Mesenchymal stem cell (in vitro differentiated cells and primary cell): Measurements from ENCODE around the gene MRPL11.
"Not testable (repeated sequence)": the region's sequence is repeated elsewhere in the genome, so short reads cannot be mapped to it uniquely, and the experiment has no call there.

Experiments
- DNase-seq: peaks from one replicate; pipeline ENCODE4 v3.0.0-alpha.2; 2013
- H2AFZ ChIP-seq: one replicate; pipeline ENCODE4 v1.6.1; 2013; ENCODE audit warnings: low read depth, mild to moderate bottlenecking, control low read depth, inconsistent platforms, low read length, moderate library complexity
- H2AK5ac ChIP-seq: 2 replicates; pipeline ENCODE4 v1.6.1; 2013; ENCODE audit warnings: low read length, moderate library complexity, mild to moderate bottlenecking, inconsistent platforms; ENCODE audit not compliant: severe bottlenecking
- H2BK120ac ChIP-seq: one replicate; pipeline ENCODE4 v1.6.1; 2013; ENCODE audit warnings: low read depth, mild to moderate bottlenecking, inconsistent platforms, low read length, moderate library complexity
- H2BK12ac ChIP-seq, 2 experiments: one replicate each; pipeline ENCODE4 v1.6.1; 2013; ENCODE audit warnings: inconsistent platforms in 2 of 2, low read length in 2 of 2, mild to moderate bottlenecking in 2 of 2, moderate library complexity in 2 of 2, control low read depth in 1 of 2
- H2BK15ac ChIP-seq: one replicate; pipeline ENCODE4 v1.6.1; 2013; ENCODE audit warnings: mild to moderate bottlenecking, low read depth, inconsistent platforms; ENCODE audit not compliant: poor library complexity, severe bottlenecking
- H2BK5ac ChIP-seq: 2 replicates; pipeline ENCODE4 v1.6.1; 2013; ENCODE audit warnings: low read depth, mild to moderate bottlenecking, low read length, control low read depth, inconsistent platforms; ENCODE audit not compliant: poor library complexity, severe bottlenecking
- H3K14ac ChIP-seq, 2 experiments: one replicate each; pipeline ENCODE4 v1.6.1; 2013; ENCODE audit warnings: inconsistent platforms in 2 of 2, low read length in 2 of 2, control low read depth in 1 of 2, mild to moderate bottlenecking in 1 of 2, moderate library complexity in 1 of 2
- H3K18ac ChIP-seq, 2 experiments: one replicate each; pipeline ENCODE4 v1.6.1; 2013; ENCODE audit warnings: inconsistent platforms in 2 of 2, low read length in 2 of 2, control low read depth in 1 of 2, low read depth in 1 of 2, mild to moderate bottlenecking in 1 of 2
- H3K23ac ChIP-seq, 2 experiments: one replicate each; pipeline ENCODE4 v1.6.1; 2013; ENCODE audit warnings: inconsistent platforms in 2 of 2, low read length in 2 of 2, mild to moderate bottlenecking in 2 of 2, moderate library complexity in 2 of 2, control low read depth in 1 of 2
- H3K27ac ChIP-seq: 2 replicates; pipeline ENCODE4 v1.5.1; 2013; ENCODE audit warnings: mild to moderate bottlenecking, moderate library complexity, low read length, control low read depth, inconsistent platforms; ENCODE audit not compliant: poor library complexity, severe bottlenecking
- H3K27me3 ChIP-seq, 2 experiments: 2 replicates each; pipeline versions ENCODE4 v1.6.1 to v1.7.0; 2013; ENCODE audit warnings: low read length in 2 of 2, mild to moderate bottlenecking in 2 of 2, moderate library complexity in 2 of 2, control low read depth in 1 of 2, inconsistent platforms in 1 of 2; ENCODE audit not compliant: control insufficient read depth in 1 of 2, insufficient read depth in 1 of 2
- H3K36me3 ChIP-seq, 2 experiments: 2 replicates each; pipeline versions ENCODE4 v1.6.1 to v1.7.0; 2013; ENCODE audit warnings: low read length in 2 of 2, control low read depth in 1 of 2, inconsistent platforms in 1 of 2, low read depth in 1 of 2, mild to moderate bottlenecking in 1 of 2; ENCODE audit not compliant: insufficient read depth in 2 of 2, control insufficient read depth in 1 of 2
- H3K4ac ChIP-seq, 2 experiments: one replicate each; pipeline ENCODE4 v1.6.1; 2013; ENCODE audit warnings: inconsistent platforms in 2 of 2, low read length in 2 of 2, mild to moderate bottlenecking in 2 of 2, moderate library complexity in 2 of 2, control low read depth in 1 of 2, low read depth in 1 of 2
- H3K4me1 ChIP-seq: 2 replicates; pipeline ENCODE4 v1.6.1; 2013; ENCODE audit warnings: low read depth, low read length, control low read depth; ENCODE audit not compliant: control insufficient read depth, insufficient read depth
- H3K4me2 ChIP-seq: 2 replicates; pipeline ENCODE4 v1.6.1; 2013; ENCODE audit warnings: low read length, mild to moderate bottlenecking, inconsistent platforms; ENCODE audit not compliant: poor library complexity, severe bottlenecking
- H3K4me3 ChIP-seq, 2 experiments: 2 replicates each; pipeline versions ENCODE4 v1.5.1 to v1.7.0; 2013; ENCODE audit warnings: low read length in 2 of 2, mild to moderate bottlenecking in 2 of 2, control low read depth in 1 of 2, low read depth in 1 of 2; ENCODE audit not compliant: insufficient read depth in 1 of 2
- H3K79me1 ChIP-seq: replicated peaks from 2 replicates; pipeline ENCODE4 v1.6.1; 2013; ENCODE audit warnings: mild to moderate bottlenecking, control low read depth, low read length, inconsistent platforms; ENCODE audit not compliant: poor library complexity, severe bottlenecking
- H3K9ac ChIP-seq: 2 replicates; pipeline ENCODE4 v1.7.0; 2013; ENCODE audit warnings: mild to moderate bottlenecking, low read length, moderate library complexity
- H3K9me3 ChIP-seq: 2 replicates; pipeline ENCODE4 v1.7.0; 2013; ENCODE audit warnings: mild to moderate bottlenecking, low read length; ENCODE audit not compliant: control insufficient read depth
- H4K8ac ChIP-seq: one replicate; pipeline ENCODE4 v1.6.1; 2013; ENCODE audit warnings: inconsistent platforms, mild to moderate bottlenecking, low read length, moderate library complexity
- H4K91ac ChIP-seq: one replicate; pipeline ENCODE4 v1.6.1; 2013; ENCODE audit warnings: mild to moderate bottlenecking, low read length, inconsistent platforms
- WGBS: methylation state at CpG from one replicate; pipeline ENCODE4 v1.1.7; 2013; ENCODE audit warnings: mixed read lengths; 5-methylcytosine and 5-hydroxymethylcytosine counted together

Gene MRPL11

DNA sequence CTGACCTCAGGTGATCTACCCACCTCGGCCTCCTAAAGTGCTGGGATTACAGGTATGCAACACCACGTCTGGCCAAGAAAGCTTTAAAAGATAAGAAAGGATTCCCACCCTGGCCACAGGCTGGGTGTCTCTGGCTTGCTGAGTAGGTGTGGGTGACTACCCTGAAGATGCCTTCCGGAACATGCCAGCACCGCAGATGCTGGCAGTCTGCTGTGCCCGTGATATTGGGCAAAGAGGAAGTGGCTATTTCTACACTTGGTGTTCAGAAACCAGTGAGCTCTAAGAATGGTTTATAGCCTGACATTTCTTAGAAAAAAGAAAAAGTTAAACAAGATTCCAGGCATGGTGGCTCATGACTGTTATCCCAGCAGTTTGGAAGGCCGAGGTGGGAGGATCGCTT is 6.1 kb downstream of the MRPL11 start:
- no peak overlapping the region for H4K8ac ChIP-seq
- no peak overlapping the region for H2BK120ac ChIP-seq
- H3K4me1 ChIP-seq: no peaks in the 10 kb centered on the region
- H2BK12ac ChIP-seq: no peak overlapping the region
- H2AK5ac ChIP-seq: no peak overlapping the region
- no peak overlapping the region for H3K18ac ChIP-seq
- no peak overlapping the region for H2BK5ac ChIP-seq
- peaks cover 8% of the 10 kb centered on the region for H3K79me1 ChIP-seq
- 92% methylated on average over 5 of the region's 7 CpGs for WGBS
- no peak overlapping the region for H3K4ac ChIP-seq
- no peaks in the 10 kb centered on the region for H3K27me3 ChIP-seq
- H3K23ac ChIP-seq: no peak overlapping the region
- H2AFZ ChIP-seq: no peak overlapping the region
- H3K14ac ChIP-seq: no peak overlapping the region
- H4K91ac ChIP-seq: no peak overlapping the region
- no peak overlapping the region for H3K4me2 ChIP-seq
- no peak overlapping the region for H3K27ac ChIP-seq
- H3K9me3 ChIP-seq: no peaks in the 10 kb centered on the region
- no peak overlapping the region for H3K4me3 ChIP-seq
- H3K9ac ChIP-seq: no peak overlapping the region
- DNase-seq: no peak
- peaks cover 19 to 38% of the 10 kb centered on the region in 2 experiments for H3K36me3 ChIP-seq
- H2BK15ac ChIP-seq: no peak overlapping the region

DNA sequence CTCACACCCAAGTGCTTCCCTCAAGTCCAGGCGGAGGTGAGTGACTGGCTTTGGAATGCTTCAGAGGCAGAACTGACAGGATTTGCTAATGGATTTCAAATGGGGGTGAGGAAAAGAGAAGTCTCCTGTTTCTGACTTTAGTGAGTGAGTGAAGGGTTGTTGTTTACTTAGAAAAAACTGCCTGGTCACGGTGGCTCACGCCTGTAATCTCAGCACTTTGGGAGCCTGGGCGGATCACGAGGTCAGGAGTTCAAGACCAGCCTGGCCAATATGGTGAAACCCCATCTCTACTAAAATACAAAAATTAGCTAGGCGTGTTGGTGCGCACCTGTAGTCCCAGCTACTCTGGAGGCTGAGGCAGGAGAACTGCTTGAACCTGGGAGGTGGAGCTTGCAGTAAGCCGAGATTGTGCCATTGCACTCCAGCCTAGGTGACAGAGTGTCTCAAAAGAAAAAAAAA is 6.7 kb downstream of the MRPL11 start:
- not testable (repeated sequence) for H3K23ac ChIP-seq, H2AK5ac ChIP-seq, H3K14ac ChIP-seq, H2BK15ac ChIP-seq, H4K91ac ChIP-seq, H3K27ac ChIP-seq, DNase-seq, H3K18ac ChIP-seq, H3K4me2 ChIP-seq, H3K9ac ChIP-seq, H4K8ac ChIP-seq, H2BK12ac ChIP-seq, H3K9me3 ChIP-seq, H3K4ac ChIP-seq, H3K4me3 ChIP-seq, H3K27me3 ChIP-seq, H3K4me1 ChIP-seq, H3K79me1 ChIP-seq, H2BK5ac ChIP-seq, H2AFZ ChIP-seq, H2BK120ac ChIP-seq
- H3K36me3 ChIP-seq: peaks cover 16 to 36% of the 10 kb centered on the region in 2 experiments
- WGBS: 93% methylated on average over 7 of the region's 8 CpGs

DNA sequence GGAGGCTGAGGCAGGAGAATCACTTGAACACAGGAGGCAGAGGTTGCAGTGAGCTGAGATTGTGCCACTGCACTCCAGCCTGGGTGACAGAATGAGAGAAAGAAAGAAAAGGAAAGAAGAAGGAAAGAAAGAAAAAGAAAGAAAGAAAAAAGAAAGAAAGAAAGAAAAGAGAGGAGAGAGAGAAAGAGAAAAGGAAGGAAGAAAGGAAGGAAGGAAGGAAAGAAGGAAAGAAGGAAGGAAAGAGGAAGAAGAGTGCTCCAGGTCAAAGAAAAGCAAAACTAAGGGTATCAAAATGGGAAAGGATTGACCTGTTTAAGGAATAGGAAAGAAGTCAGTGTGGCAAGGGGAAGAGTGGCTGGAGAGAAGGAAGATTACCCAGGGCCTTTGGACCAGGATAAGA is 7.4 kb downstream of the MRPL11 start:
- H3K36me3 ChIP-seq: peaks cover 11 to 30% of the 10 kb centered on the region in 2 experiments
- H3K27me3 ChIP-seq, H2BK5ac ChIP-seq, H2AK5ac ChIP-seq, H3K23ac ChIP-seq, H3K14ac ChIP-seq, H3K9me3 ChIP-seq, H3K27ac ChIP-seq, DNase-seq, H3K18ac ChIP-seq, H2AFZ ChIP-seq, H3K4me1 ChIP-seq, H4K8ac ChIP-seq, H3K4me3 ChIP-seq, H2BK120ac ChIP-seq, H3K4me2 ChIP-seq, H4K91ac ChIP-seq, H2BK15ac ChIP-seq, H3K9ac ChIP-seq, H2BK12ac ChIP-seq, H3K4ac ChIP-seq, H3K79me1 ChIP-seq: not testable (repeated sequence)

DNA sequence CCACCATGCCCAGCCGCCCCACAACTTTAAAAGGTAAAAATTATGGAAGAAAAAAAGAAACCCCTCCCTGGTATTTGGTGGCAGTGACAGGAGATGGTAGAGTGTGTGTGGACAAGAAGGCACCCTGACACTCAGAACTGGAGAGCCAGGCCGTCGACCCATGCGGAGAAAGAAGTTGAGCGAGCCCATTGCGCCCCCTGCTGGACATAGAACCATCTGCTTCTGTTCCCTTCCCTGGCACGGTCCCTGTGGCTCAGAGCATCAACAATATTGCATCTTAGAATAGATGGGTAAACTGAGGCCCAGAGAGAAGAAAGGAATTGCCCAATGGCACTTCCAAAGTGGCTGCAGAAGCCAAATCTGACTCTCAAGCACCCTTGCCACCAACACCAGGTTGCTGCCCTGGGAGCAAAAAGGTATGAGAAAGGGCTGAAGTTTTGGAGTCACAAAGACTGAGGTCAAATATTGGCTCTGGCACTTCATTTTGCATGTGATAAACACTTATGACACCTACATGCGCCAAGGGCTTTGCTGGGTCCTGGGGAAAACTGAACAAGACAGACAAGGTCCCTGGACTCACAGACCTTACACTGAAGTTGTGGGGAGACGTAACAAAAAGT is 8.6 kb downstream of the MRPL11 start:
- WGBS: 27% methylated on average over 9 of the region's 9 CpGs

More for the DNA sequence above, 8.6 kb downstream of the MRPL11 start:
- Histone ChIP-seq H3K4me1 (no peaks in the 10 kb centered on the region), H3K18ac (no peak overlapping the region), H2BK5ac (no peak overlapping the region), H3K4me3 (no peak overlapping the region), H3K27ac (no peak overlapping the region), H2BK12ac (no peak overlapping the region), H4K8ac (no peak overlapping the region), H3K4me2 (no peak overlapping the region), H2AK5ac (no peak overlapping the region), H3K9ac (no peak overlapping the region), H3K23ac (no peak overlapping the region), H2BK120ac (no peak overlapping the region), H2BK15ac (no peak overlapping the region), H2AFZ (no peak overlapping the region), H3K27me3 (peaks cover 0 to 9% of the 10 kb centered on the region in 2 experiments), H3K36me3 (peaks cover 4 to 19% of the 10 kb centered on the region in 2 experiments), H3K14ac (no peak overlapping the region), H3K79me1 (no peaks in the 10 kb centered on the region), H3K4ac (no peak overlapping the region), H3K9me3 (no peaks in the 10 kb centered on the region), H4K91ac (no peak overlapping the region)
- peak; percentile 76 for DNase-seq
